Breast epithelium (tissue), 4 donors: Measurements from ENCODE around the gene RFC2. TPM values are rescaled to one million over a fixed set of nuclear protein-coding genes. Genes with fewer than 3 reads are reported as not detected.

ENCODE experiments used
- DNase-seq, 2 donors: peaks; one replicate each; pipeline ENCODE4 v3.0.0-alpha.2; 2019; ENCODE audit warnings: low spot score in 2 of 2
- H3K27ac ChIP-seq, 2 donors: fragments of 200-600 bp; sonication (generic) in 1 of 2; one replicate each; pipeline ENCODE4 v1.5.1; 2016 to 2019; ENCODE audit warnings: mild to moderate bottlenecking in 1 of 2
- H3K27me3 ChIP-seq, 2 donors: fragments of 200-600 bp; sonication (generic) in 1 of 2; one replicate each; pipeline versions ENCODE4 v1.5.1 to v1.6.0; 2017 to 2019; ENCODE audit warnings: control low read depth in 1 of 2, mild to moderate bottlenecking in 1 of 2
- H3K36me3 ChIP-seq: fragments of 200-600 bp; one replicate; pipeline ENCODE4 v1.5.1; 2019
- H3K4me1 ChIP-seq, 2 donors: fragments of 200-600 bp; sonication (generic); one replicate each; pipeline ENCODE4 v1.5.1; 2016 to 2019; ENCODE audit warnings: control low read depth in 1 of 2
- H3K4me3 ChIP-seq, 3 donors: fragments of 200-600 bp; sonication (generic); 1 replicate in 2 of 3; 2 replicates in 1 of 3; pipeline ENCODE4 v1.5.1; 2016 to 2019; ENCODE audit warnings: mild to moderate bottlenecking in 3 of 3, moderate library complexity in 2 of 3
- H3K9me3 ChIP-seq, 2 donors: fragments of 200-600 bp; sonication (generic) in 1 of 2; one replicate each; pipeline ENCODE4 v1.5.1; 2016 to 2019; ENCODE audit warnings: control low read depth in 1 of 2
- CTCF ChIP-seq, 3 donors: fragments of 450-650 bp; IDR thresholded peaks; one replicate each; pipeline ENCODE4 v1.5.1; 2016 to 2017; ENCODE audit warnings: antibody characterized with exemption in 3 of 3, mild to moderate bottlenecking in 3 of 3, moderate library complexity in 3 of 3
- POLR2A ChIP-seq: fragments of 450-650 bp; IDR thresholded peaks from one replicate; pipeline ENCODE4 v1.6.1; 2016; ENCODE audit warnings: antibody characterized with exemption, mild to moderate bottlenecking, moderate library complexity
- POLR2AphosphoS5 ChIP-seq, 3 donors: sonication (generic); formaldehyde crosslinking; IDR thresholded peaks; one replicate each; pipeline ENCODE4 v1.6.1; 2017; ENCODE audit warnings: antibody characterized with exemption in 3 of 3
- intact Hi-C: fragments of 100-400 bp; cut with DNase I; formaldehyde crosslinking; loops from one replicate; pipeline ENCODE4 v1.15.1; 2023; ENCODE audit warnings: low total_unique reads
- total RNA-seq, 3 donors: library from RNA; depleted of rRNA; stranded (reverse); fragments of >200 nt; gene quantifications; one replicate each; pipeline ENCODE4 v1.1.0, GENCODE V29; 2016

Gene RFC2
- total RNA-seq, 3 donors from 2014 or later, result 15.4 to 25.6 (median 17.1) TPM

DNA sequence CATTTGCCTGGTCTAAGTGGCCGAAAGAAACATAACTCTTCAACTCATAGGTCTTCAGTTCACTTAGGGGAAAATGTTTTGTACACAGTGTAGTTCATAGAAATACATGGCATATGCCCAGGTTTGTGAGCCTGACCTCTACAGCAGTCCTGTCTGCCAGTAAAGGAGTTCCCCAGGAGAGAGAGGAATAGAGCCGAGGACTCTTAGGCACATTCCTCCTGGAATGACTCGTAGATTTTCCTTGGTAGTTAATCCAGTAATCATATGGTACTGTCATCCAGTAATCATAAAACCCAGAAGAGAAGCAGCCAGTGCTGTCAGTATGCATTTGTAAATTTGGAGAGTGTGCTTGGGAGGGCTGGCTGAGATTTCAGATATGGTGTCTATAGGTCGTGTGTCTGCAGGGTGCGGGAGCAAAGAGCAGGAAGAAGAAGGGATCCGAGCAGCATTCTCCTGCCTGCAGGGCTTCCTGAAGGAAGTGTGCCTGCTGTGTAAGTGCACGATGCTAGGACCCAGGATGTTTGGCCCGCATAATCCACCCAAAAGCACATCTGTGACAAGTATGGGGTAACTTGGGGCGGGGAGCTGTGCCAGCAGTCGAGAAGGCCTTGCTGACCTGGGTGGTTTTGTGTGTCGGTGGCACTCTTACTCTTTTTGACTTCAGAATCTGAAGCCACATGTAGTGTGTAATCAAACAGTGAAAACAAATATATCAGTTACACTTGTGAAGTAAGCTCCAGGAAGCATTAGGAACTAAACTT, 66.1 kb downstream of the RFC2 start:
- DNase-seq, result no peak
- Histone ChIP-seq H3K4me1 (peaks cover under 1 to 14% of the 10 kb centered on the region in 2 donors), H3K4me3 (no peak overlapping the region), H3K36me3 (peaks cover 9% of the 10 kb centered on the region), H3K9me3 (no peaks in the 10 kb centered on the region), H3K27me3 (no peaks in the 10 kb centered on the region), H3K27ac (peak overlapping the region in 1 of 2 donors; percentile 33)
- intact Hi-C loops, result no loop called here
- TF ChIP-seq CTCF (IDR thresholded peaks at IDR 0.05) (no peak), POLR2A (no peak), POLR2AphosphoS5 (IDR thresholded peaks at IDR 0.05) (no peak)

GRCh38 chr7:74185636-74186035, 68.6 kb downstream of the RFC2 start:
- Histone ChIP-seq H3K27me3 (no peaks in the 10 kb centered on the region), H3K4me3 (no peak overlapping the region), H3K36me3 (peaks cover under 1% of the 10 kb centered on the region), H3K4me1 (peaks cover 9 to 22% of the 10 kb centered on the region in 2 donors), H3K9me3 (no peaks in the 10 kb centered on the region), H3K27ac (no peak overlapping the region)
- no peak for DNase-seq
- TF ChIP-seq CTCF (IDR thresholded peaks at IDR 0.05) (no peak), POLR2AphosphoS5 (IDR thresholded peaks at IDR 0.05) (no peak), POLR2A (no peak)
- intact Hi-C loops, result no loop called here

DNA sequence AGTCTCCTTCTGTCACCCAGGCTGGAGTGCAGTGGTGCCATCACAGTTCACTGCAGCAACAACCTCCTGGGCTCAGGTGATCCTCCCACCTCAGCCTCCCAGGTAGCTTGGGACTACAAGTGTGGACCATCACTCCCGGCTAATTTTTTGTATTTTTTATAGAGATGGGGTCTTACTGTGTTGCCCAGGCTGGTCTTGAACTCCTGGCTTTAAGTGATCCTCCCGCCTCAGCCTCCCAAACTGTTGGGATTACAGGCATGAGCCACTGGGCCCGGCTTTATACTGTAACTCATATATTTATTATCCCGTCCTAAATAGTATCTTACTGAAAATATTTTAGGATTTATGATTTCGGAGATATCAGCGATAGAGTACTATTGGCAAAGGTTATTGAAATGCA, 69.2 kb downstream of the RFC2 start:
- Histone ChIP-seq H3K4me3 (no peak overlapping the region), H3K36me3 (no peaks in the 10 kb centered on the region), H3K27me3 (no peaks in the 10 kb centered on the region), H3K9me3 (no peaks in the 10 kb centered on the region), H3K27ac (peak overlapping the region in 1 of 2 donors; percentile 6), H3K4me1 (peaks cover 12 to 22% of the 10 kb centered on the region in 2 donors)
- DNase-seq, result no peak
- intact Hi-C loops, result no loop called here
- TF ChIP-seq POLR2A, result no peak
- TF ChIP-seq POLR2AphosphoS5 (IDR thresholded peaks at IDR 0.05), result no peak
- no peak for TF ChIP-seq CTCF (IDR thresholded peaks at IDR 0.05)

DNA sequence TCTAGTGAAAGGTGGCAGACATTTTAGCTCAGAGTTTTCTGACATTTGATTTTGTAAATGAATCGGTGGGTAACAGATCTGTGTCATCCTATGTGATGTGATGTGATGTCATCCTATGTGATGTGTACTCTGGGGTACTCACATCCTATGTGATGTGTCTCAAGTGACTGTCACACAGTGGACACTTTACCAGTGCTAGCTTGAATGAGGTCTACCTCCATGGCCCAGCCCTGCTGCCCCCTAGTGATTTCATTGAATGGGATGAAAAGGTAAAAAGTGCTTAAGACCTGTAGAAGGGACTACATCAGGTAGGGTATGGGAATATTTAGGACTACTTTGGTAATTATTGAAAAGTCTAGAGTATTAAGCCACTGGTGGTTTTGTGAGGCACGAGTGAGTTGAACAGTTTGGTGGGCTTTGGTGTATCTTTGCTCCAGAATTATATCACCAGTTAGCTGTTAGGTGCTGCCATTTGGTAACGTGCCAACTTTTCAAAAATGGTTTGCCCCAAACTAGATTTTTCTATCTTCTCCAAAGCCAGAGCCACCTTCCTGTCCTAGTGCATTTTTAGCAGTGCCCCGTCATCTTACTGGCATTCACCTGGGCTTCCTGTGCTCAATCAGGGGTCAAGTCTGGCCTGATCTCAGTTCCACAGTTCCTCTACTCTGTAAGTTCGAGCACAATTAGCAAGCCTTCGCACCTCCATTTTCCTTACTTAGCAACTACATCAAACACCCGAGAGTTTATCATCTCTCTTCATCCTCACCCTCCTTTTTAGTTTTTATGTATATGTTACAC, 70.3 kb downstream of the RFC2 start:
- no peak for DNase-seq
- no peak overlapping the region for H3K4me3 ChIP-seq
- TF ChIP-seq CTCF (IDR thresholded peaks at IDR 0.05) (no peak), POLR2AphosphoS5 (IDR thresholded peaks at IDR 0.05) (no peak), POLR2A (no peak)
- peaks cover 12 to 22% of the 10 kb centered on the region in 2 donors for H3K4me1 ChIP-seq
- intact Hi-C loops, result no loop called here
- H3K27me3 ChIP-seq, result no peaks in the 10 kb centered on the region
- peak overlapping the region; percentile 23 to 33 for H3K27ac ChIP-seq
- H3K36me3 ChIP-seq, result no peaks in the 10 kb centered on the region
- no peaks in the 10 kb centered on the region for H3K9me3 ChIP-seq

DNA sequence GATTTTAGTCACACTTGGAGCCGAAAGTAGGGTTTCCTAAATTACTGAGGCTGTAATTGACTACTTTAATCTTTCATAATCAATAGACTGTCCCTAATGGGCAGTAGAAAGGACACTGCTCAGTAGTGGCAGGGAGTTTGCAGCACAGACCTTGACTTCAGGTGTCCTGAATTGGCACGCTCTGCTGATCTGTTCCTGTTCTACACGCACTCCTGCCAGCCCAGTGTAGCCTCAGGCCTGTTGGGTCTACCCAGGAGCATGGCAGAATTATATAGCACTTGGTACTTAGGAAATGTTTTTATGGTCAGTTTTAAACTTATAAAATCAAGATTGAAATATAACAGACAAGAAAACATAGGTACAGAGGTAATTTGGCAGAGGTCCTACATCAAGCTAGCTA, 71.1 kb downstream of the RFC2 start:
- Histone ChIP-seq H3K4me3 (peak overlapping the region in 1 of 3 donors; percentile 18), H3K9me3 (no peaks in the 10 kb centered on the region), H3K36me3 (no peaks in the 10 kb centered on the region), H3K4me1 (peaks cover 12 to 22% of the 10 kb centered on the region in 2 donors), H3K27me3 (no peaks in the 10 kb centered on the region), H3K27ac (peak overlapping the region; percentile 23 to 33)
- intact Hi-C loops, result no loop called here
- TF ChIP-seq CTCF (IDR thresholded peaks at IDR 0.05) (no peak), POLR2A (no peak), POLR2AphosphoS5 (IDR thresholded peaks at IDR 0.05) (no peak)
- peak in 1 of 2 donors; percentile 34 for DNase-seq
